Keratinocyte (primary cell): ENCODE results near the gene PLXDC1.
"Not testable (repeated sequence)": the region's sequence is repeated elsewhere in the genome, so short reads cannot be mapped to it uniquely, and the experiment has no call there.

Experiments
- CTCF ChIP-seq, 3 experiments: IDR thresholded peaks in 1 of 3; conservative IDR thresholded peaks in 1 of 3; optimal IDR thresholded peaks in 1 of 3; 2 replicates in 2 of 3; 3 replicates in 1 of 3; pipeline versions ENCODE3 to v1.5.1; 2011; ENCODE audit warnings: low read length in 3 of 3, mild to moderate bottlenecking in 3 of 3, moderate library complexity in 2 of 3, control low read depth in 1 of 3, inconsistent platforms in 1 of 3; ENCODE audit not compliant: insufficient read depth in 2 of 3; ENCODE audit errors: extremely low read depth in 1 of 3
- EZH2 ChIP-seq: IDR thresholded peaks from one replicate; pipeline ENCODE4 v1.6.1; 2012; ENCODE audit warnings: inconsistent platforms, mild to moderate bottlenecking, low read length, moderate library complexity

DNA sequence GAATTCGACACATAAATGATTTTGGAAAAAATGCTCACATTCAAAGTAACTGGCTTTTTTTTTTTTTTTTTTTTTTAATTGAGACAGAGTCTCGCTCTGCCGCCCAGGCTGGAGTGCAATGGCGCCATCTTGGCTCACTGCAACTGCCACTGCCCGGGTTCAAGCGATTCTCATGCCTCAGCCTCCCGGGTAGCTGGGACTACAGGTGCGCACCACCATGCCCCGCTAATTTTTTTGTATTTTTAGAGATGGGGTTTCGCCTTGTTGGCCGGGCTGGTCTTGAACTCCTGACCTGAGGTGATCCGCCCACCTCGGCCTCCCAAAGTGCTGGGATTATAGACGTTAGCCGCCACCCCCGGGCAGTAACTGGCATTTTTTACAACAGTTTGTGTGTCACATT lies 115.9 kb downstream of the PLXDC1 start:
- not testable (repeated sequence) for TF ChIP-seq CTCF (optimal IDR thresholded peaks at IDR 0.05 in 1 of 3, IDR thresholded peaks at IDR 0.05 in 1 of 3, conservative IDR thresholded peaks at IDR 0.05 in 1 of 3; ENCODE audit: extremely low read depth in 1 of 3, insufficient read depth in 2 of 3, low read length in 3 of 3); EZH2
